SK-N-SH (cell line): ENCODE data around the gene NAT9. TPM values are rescaled to one million over a fixed set of nuclear protein-coding genes. Genes with fewer than 3 reads are reported as not detected.

Source experiments
- CTCF ChIA-PET: fragments of 300-600, 350-600 bp; formaldehyde crosslinking; extraction: SDS; loops from one replicate; lab custom pipeline; 2021; lab: Yijun Ruan, JAX
- POLR2A ChIA-PET: fragments of 350-600 bp; sonication (Branson Sonifier 250); formaldehyde crosslinking; extraction: SDS; loops from one replicate; lab custom pipeline; 2020; ENCODE audit warnings: antibody characterized with exemption, inconsistent platforms; lab: Yijun Ruan, JAX
- DNase-seq: peaks from one replicate; pipeline ENCODE4 v3.0.0; 2012
- H2AFZ ChIP-seq: fragments of 200-600 bp; sonication (generic); 2 replicates; pipeline ENCODE4 v1.8.1; 2016; ENCODE audit warnings: antibody characterized with exemption, mild to moderate bottlenecking, low read depth
- H3F3A ChIP-seq: fragments of 200-600 bp; sonication (generic); replicated peaks from 2 replicates; pipeline ENCODE3; 2016; ENCODE audit warnings: antibody characterized with exemption, mild to moderate bottlenecking; ENCODE audit not compliant: insufficient read depth
- H3K27ac ChIP-seq, 2 experiments: fragments of 200-500 bp in 1 of 2; fragments of 200-600 bp in 1 of 2; sonication (Bioruptor generic) in 1 of 2; sonication (generic), shearing (Covaris generic) in 1 of 2; 2 replicates each; pipeline versions ENCODE4 v1.5.1 to v1.6.1; 2014 to 2016; ENCODE audit warnings: low read depth in 2 of 2, inconsistent platforms in 1 of 2, low read length in 1 of 2, mild to moderate bottlenecking in 1 of 2, mixed read lengths in 1 of 2
- H3K27me3 ChIP-seq: fragments of 200-600 bp; sonication (generic), shearing (Covaris generic); 2 replicates; pipeline ENCODE4 v1.6.1; 2016; ENCODE audit warnings: mixed run types; ENCODE audit not compliant: insufficient read depth
- H3K36me3 ChIP-seq, 2 experiments: fragments of 200-500 bp in 1 of 2; fragments of 200-600 bp in 1 of 2; sonication (Bioruptor generic) in 1 of 2; sonication (generic) in 1 of 2; replicated peaks in 1 of 2; 2 replicates each; pipeline versions ENCODE3 to v1.5.1; 2014 to 2016; ENCODE audit warnings: low read length in 1 of 2, mild to moderate bottlenecking in 1 of 2; ENCODE audit not compliant: insufficient read depth in 2 of 2, control insufficient read depth in 1 of 2
- H3K4me1 ChIP-seq, 2 experiments: fragments of 200-500 bp in 1 of 2; fragments of 200-600 bp in 1 of 2; sonication (Bioruptor generic) in 1 of 2; sonication (generic), shearing (Covaris generic) in 1 of 2; 2 replicates each; pipeline versions ENCODE4 v1.5.1 to v1.6.1; 2014 to 2016; ENCODE audit warnings: low read depth in 1 of 2, low read length in 1 of 2, mixed run types in 1 of 2; ENCODE audit not compliant: insufficient read depth in 2 of 2, control insufficient read depth in 1 of 2
- H3K4me2 ChIP-seq: fragments of 200-600 bp; sonication (generic), shearing (Covaris generic); 2 replicates; pipeline ENCODE4 v1.6.1; 2017; ENCODE audit warnings: mixed run types
- H3K4me3 ChIP-seq, 2 experiments: fragments of 200-500 bp in 1 of 2; fragments of 200-600 bp in 1 of 2; sonication (Bioruptor generic) in 1 of 2; sonication (generic), shearing (Covaris generic) in 1 of 2; 2 replicates each; pipeline versions ENCODE4 v1.5.1 to v1.8.1; 2014 to 2016; ENCODE audit warnings: low read depth in 2 of 2, inconsistent platforms in 1 of 2, low read length in 1 of 2, mild to moderate bottlenecking in 1 of 2, mixed read lengths in 1 of 2, moderate library complexity in 1 of 2
- H3K79me2 ChIP-seq: fragments of 200-600 bp; sonication (generic); 2 replicates; pipeline ENCODE4 v1.8.1; 2017; ENCODE audit warnings: mild to moderate bottlenecking; ENCODE audit not compliant: insufficient read depth
- H3K9ac ChIP-seq: fragments of 200-600 bp; sonication (generic); 2 replicates; pipeline ENCODE4 v1.6.1; 2017; ENCODE audit warnings: mixed run types
- H3K9me2 ChIP-seq: fragments of 200-600 bp; sonication (generic); 2 replicates; pipeline ENCODE4 v1.6.1; 2017; ENCODE audit warnings: mixed run types
- H3K9me3 ChIP-seq: fragments of 200-600 bp; sonication (generic); 2 replicates; pipeline ENCODE4 v1.6.1; 2017; ENCODE audit warnings: mixed run types, mild to moderate bottlenecking, moderate library complexity
- H4K20me1 ChIP-seq: fragments of 200-600 bp; sonication (generic); 2 replicates; pipeline ENCODE4 v1.6.1; 2017; ENCODE audit warnings: mild to moderate bottlenecking, mixed run types; ENCODE audit not compliant: insufficient read depth
- EZH2phosphoT487 ChIP-seq: fragments of 200-600 bp; sonication (generic); IDR thresholded peaks from 2 replicates; pipeline ENCODE4 v1.6.1; 2017; ENCODE audit warnings: low read depth, mixed run types, mild to moderate bottlenecking, antibody characterized with exemption, moderate library complexity, borderline replicate concordance
- FOSL2 ChIP-seq: IDR thresholded peaks from 2 replicates; pipeline ENCODE4 v1.4.0; 2012; ENCODE audit warnings: low read depth, mild to moderate bottlenecking, moderate library complexity, borderline replicate concordance
- FOXM1 ChIP-seq: IDR thresholded peaks from 2 replicates; pipeline ENCODE4 v1.4.0; 2012; ENCODE audit warnings: low read depth, mild to moderate bottlenecking
- GABPA ChIP-seq: IDR thresholded peaks from 2 replicates; pipeline ENCODE4 v1.4.0; 2012; ENCODE audit warnings: low read depth, mild to moderate bottlenecking
- JUND ChIP-seq: IDR thresholded peaks from 2 replicates; pipeline ENCODE4 v1.4.0; 2012
- MEF2A ChIP-seq: IDR thresholded peaks from 2 replicates; pipeline ENCODE4 v1.4.0; 2012; ENCODE audit warnings: low read depth, borderline replicate concordance
- MXI1 ChIP-seq: IDR thresholded peaks from 2 replicates; pipeline ENCODE4 v1.6.1; 2012; ENCODE audit warnings: mild to moderate bottlenecking, low read depth, low read length, improper control_type of control experiment
- NRF1 ChIP-seq: IDR thresholded peaks from 2 replicates; pipeline ENCODE4 v1.6.1; 2012; ENCODE audit warnings: low read depth, mild to moderate bottlenecking, low read length
- ZBTB33 ChIP-seq: IDR thresholded peaks from 2 replicates; pipeline ENCODE4 v1.4.0; 2012; ENCODE audit warnings: low read depth, borderline replicate concordance
- WGBS: methylation state at CpG from one replicate; pipeline ENCODE4 v1.1.6; 2017; ENCODE audit warnings: low lambda C conversion rate; 5-methylcytosine and 5-hydroxymethylcytosine counted together
- polyA plus RNA-seq, 3 experiments: library from polyadenylated mRNA; depleted of rRNA; stranded (reverse); fragments of >200 nt; gene quantifications; 2 replicates each; pipeline ENCODE4 v1.2.3, GENCODE V29; 2012
- TF ChIP-seq, protein P1 (sequence below): IDR thresholded peaks from 2 replicates; pipeline ENCODE4 v1.6.1; 2012; ENCODE audit warnings: mild to moderate bottlenecking, low read depth, low read length, moderate library complexity

NAT9 gene
- polyA plus RNA-seq, 1 of the 3 experiments (the other 2 are of a cell fraction) = 117 TPM

GRCh38 chr17:74773871-74774286 lies 2.3 kb downstream of the NAT9 start (continued):
- TF ChIP-seq, protein P1, sequence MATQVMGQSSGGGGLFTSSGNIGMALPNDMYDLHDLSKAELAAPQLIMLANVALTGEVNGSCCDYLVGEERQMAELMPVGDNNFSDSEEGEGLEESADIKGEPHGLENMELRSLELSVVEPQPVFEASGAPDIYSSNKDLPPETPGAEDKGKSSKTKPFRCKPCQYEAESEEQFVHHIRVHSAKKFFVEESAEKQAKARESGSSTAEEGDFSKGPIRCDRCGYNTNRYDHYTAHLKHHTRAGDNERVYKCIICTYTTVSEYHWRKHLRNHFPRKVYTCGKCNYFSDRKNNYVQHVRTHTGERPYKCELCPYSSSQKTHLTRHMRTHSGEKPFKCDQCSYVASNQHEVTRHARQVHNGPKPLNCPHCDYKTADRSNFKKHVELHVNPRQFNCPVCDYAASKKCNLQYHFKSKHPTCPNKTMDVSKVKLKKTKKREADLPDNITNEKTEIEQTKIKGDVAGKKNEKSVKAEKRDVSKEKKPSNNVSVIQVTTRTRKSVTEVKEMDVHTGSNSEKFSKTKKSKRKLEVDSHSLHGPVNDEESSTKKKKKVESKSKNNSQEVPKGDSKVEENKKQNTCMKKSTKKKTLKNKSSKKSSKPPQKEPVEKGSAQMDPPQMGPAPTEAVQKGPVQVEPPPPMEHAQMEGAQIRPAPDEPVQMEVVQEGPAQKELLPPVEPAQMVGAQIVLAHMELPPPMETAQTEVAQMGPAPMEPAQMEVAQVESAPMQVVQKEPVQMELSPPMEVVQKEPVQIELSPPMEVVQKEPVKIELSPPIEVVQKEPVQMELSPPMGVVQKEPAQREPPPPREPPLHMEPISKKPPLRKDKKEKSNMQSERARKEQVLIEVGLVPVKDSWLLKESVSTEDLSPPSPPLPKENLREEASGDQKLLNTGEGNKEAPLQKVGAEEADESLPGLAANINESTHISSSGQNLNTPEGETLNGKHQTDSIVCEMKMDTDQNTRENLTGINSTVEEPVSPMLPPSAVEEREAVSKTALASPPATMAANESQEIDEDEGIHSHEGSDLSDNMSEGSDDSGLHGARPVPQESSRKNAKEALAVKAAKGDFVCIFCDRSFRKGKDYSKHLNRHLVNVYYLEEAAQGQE = peak; percentile 80; the same call in 1 of the 2 replicates
- TF ChIP-seq FOXM1 = no peak
- no peak for TF ChIP-seq MEF2A
- TF ChIP-seq ZBTB33 = no peak
- TF ChIP-seq NRF1 = no peak
- TF ChIP-seq FOSL2 = peak; percentile 21; the same call in 1 of the 2 replicates
- no peak for TF ChIP-seq GABPA
- TF ChIP-seq MXI1 = no peak

GRCh38 chr17:74773414-74773813 lies 2.7 kb downstream of the NAT9 start:
- H3K9ac ChIP-seq = no peak overlapping the region
- 0 out of 2 replicates have a peak overlapping the region, but pooled peaks have one; percentile 16 for H3K4me2 ChIP-seq
- H2AFZ ChIP-seq = no peak overlapping the region
- H3K9me3 ChIP-seq = no peaks in the 10 kb centered on the region
- H3K4me1 ChIP-seq = peaks cover 18 to 26% of the 10 kb centered on the region in 2 experiments; a peak in 3 of 4 replicates
- peaks cover 42% of the 10 kb centered on the region for H3F3A ChIP-seq
- ChIA-PET POLR2A (interaction anchor here (1.4 kb wide), 1 partner anchor 13 kb away, joined by 4 read pairs; no protein-coding TSS in a partner anchor), CTCF (interaction anchor here (1.3 to 98.1 kb wide), 7 partner anchors 18 to 207 kb away, joined by 6 to 3869 read pairs (median 35); partner anchors contain the start of genes CD300H, FDXR, GRIN2C and NHERF1)
- TF ChIP-seq FOSL2 = no peak
- DNase-seq = no peak
- H3K36me3 ChIP-seq = peaks cover 30 to 48% of the 10 kb centered on the region in 2 experiments
- WGBS = 76% methylated on average over 6 of the region's 6 CpGs
- no peaks in the 10 kb centered on the region for H3K9me2 ChIP-seq
- H3K4me3 ChIP-seq = no peak overlapping the region
- H3K27me3 ChIP-seq = no peaks in the 10 kb centered on the region
- H3K79me2 ChIP-seq = peaks cover 47% of the 10 kb centered on the region
- H4K20me1 ChIP-seq = peaks cover 8% of the 10 kb centered on the region
- H3K27ac ChIP-seq = peak overlapping the region in 1 of 2 experiments; percentile 52; a peak in 2 of 4 replicates

DNA sequence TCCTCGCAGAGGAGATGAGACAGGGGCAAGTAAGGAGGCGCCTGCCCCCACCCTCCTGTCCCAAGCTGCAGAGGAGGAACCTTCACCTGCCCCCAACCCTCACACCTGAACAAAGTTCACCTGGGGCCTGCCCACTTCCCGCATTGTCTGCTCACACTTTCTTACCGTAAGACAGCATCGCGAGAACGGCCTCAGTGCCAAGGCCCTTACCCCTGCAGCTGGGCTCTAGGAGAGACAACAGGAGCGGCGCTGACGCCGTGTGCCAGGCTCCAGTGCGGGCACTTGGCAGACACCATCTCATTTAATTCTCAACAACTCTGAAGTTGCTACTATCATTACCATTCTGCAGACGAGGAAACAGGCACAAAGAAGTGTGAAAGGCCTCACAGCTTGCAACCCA lies 4.1 kb downstream of the NAT9 start:
- ChIA-PET POLR2A (interaction anchor here (1.0 kb wide), 2 partner anchors 23 to 26 kb away, joined by 4 read pairs; no protein-coding TSS in a partner anchor), CTCF (interaction anchor here (1.3 to 98.1 kb wide), 10 partner anchors 18 to 393 kb away, joined by 4 to 3869 read pairs (median 22); partner anchors contain the start of genes FDXR, GRIN2C, NHERF1 and RAB37)
- peaks cover 8% of the 10 kb centered on the region for H4K20me1 ChIP-seq
- no peaks in the 10 kb centered on the region for H3K9me2 ChIP-seq
- no peak for TF ChIP-seq EZH2phosphoT487
- no peak for TF ChIP-seq JUND
- no peak for TF ChIP-seq MXI1
- no peak overlapping the region for H3K27ac ChIP-seq
- H3F3A ChIP-seq = peaks cover 44% of the 10 kb centered on the region
- H3K36me3 ChIP-seq = peaks cover 30 to 48% of the 10 kb centered on the region in 2 experiments
- 92% methylated on average over 13 of the region's 13 CpGs for WGBS
- peaks cover 28 to 29% of the 10 kb centered on the region in 2 experiments; a peak in 3 of 4 replicates for H3K4me1 ChIP-seq
- H3K9me3 ChIP-seq = no peaks in the 10 kb centered on the region
- H3K4me2 ChIP-seq = no peak overlapping the region
- H2AFZ ChIP-seq = no peak overlapping the region
- no peak for DNase-seq
- H3K27me3 ChIP-seq = no peaks in the 10 kb centered on the region
- H3K79me2 ChIP-seq = peaks cover 34% of the 10 kb centered on the region
- no peak overlapping the region for H3K9ac ChIP-seq
- no peak overlapping the region for H3K4me3 ChIP-seq
